ENCODE data around the gene FRS2.

Gene FRS2

DNA sequence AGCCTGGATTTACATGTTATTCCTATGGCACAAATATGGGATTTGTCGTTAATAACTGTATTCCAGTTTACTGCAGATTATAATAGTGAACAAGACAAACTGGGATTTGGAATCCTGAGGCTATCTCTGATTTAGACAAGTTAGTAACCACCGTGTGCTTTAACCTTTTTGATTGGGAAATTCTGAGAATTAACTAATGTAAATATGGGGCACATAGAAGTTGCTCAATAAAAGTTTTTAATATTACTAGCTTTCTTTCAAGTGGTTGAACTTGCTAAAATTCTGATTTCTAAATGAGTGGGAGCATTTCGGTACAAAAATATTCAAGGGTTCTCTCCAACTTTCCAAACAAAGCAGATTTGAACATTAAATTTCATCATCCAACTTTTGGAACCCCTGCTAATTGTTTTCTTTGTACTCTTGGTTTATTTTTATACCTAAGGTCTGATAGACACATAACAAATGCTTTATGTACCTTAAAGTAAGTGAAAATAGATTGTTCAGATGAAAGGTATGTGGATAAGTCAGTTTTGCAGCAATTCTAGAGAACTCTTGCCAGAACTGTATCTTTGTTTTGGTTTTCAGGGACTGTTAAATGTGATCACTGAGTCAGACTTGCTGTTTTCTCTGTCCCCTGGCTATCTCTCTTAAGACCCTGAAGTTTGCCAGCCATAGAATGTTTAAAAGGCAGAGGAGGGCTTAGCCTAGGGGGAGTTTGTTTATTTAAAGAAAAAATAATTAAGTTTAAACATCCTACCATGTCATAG, 57.5 kb downstream of the FRS2 start:
- DNase-seq (ENCODE audit: low spot score) = no peak

DNA sequence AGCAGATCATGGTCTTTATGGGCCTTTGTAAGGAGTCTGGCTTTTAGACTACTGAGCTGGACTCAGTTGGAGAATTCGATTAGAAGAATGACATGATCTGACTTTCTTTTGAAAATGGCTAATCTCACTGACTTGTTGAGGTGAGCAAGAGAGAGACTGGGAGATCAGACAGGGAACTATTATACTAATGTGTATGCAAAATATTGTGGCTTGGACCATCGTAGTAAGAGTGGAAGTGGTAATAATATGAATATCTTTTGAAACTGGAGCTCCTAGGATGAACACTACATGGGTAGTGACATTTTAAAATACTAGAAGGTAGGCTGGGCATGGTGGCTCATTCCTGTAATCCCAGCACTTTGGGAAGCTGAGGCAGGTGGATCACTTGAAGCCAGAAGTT, 58.8 kb downstream of the FRS2 start:
- no peak for DNase-seq (ENCODE audit: low spot score)

DNA sequence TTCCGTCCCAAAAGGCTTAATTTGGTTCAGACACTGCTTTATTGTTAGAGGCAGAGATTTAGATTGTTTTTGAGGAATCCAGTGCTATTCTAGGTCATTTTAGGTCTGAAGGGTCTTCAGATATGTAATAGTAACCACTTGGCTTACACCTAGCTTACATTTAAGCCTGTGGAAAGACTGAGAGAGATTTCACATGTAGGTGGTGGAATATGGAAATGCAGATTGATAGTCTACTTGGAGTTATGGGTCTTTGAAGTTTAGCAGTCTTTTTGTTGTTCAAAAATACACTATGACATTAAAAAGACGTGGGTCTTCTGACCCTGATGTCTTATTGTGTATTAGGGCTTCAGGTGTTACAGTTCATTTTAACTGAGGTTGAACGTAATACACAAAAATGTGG, 63.7 kb downstream of the FRS2 start:
- no peak for DNase-seq (ENCODE audit: low spot score)

DNA sequence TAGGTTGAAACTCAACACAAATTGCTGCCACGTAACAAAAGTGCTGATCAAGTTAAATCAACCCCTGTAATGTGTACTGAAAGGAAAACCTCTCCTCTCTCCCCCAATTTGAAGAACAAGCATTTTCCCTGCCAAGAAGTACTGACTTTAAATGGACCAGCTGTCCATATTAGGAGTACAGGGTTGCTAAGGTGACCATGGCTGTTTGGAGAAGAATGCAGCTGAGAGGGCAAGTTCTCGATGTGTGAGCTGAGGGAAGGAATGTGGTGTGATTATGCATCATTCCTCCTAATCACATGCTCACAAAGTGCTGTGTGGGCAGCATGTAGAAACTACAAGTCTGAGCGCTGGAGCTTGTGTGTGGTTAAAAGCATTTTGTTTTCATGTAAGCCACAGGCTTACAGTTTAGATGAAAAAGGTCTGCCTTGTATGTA, 64.2 kb downstream of the FRS2 start:
- DNase-seq (ENCODE audit: low spot score) = no peak

DNA sequence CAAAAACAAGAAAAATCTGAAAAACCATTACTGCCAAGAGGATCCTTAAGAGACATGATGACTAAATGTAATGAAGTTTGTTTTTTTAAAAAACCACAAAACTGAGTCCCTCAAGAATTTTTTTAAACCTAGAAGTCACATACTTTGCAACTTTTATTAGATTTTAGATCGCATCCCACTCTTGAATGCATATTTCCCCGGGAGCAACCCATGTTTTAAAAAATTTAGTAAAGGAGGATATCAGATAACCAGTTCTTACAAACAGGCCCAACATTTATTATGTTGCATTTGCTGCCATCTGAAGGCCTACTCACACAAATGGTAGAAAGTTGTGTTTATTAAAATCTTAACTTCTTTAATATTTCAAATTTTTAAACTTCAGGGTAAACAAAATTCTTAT, 70.8 kb downstream of the FRS2 start:
- DNase-seq (ENCODE audit: low spot score) = no peak

DNA sequence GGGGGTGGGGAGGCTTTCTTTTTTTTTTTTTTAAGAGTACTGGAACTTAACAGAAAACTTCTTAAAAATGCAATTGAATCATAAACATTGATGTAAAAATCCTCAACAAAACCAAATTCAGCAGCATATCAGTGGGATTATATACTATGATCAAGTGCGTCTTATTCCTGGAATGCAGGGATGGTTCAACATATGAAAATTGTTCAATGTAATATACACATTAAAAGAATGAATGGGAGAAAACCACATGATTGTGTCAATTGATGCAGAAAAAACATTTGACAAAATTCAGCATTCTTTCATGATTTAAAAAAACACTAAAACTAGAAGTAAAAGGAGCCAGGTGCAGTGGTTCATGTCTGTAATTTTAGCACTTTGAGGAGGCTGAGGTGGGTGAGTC, 73.9 kb downstream of the FRS2 start:
- no peak for DNase-seq (ENCODE audit: low spot score)

DNA sequence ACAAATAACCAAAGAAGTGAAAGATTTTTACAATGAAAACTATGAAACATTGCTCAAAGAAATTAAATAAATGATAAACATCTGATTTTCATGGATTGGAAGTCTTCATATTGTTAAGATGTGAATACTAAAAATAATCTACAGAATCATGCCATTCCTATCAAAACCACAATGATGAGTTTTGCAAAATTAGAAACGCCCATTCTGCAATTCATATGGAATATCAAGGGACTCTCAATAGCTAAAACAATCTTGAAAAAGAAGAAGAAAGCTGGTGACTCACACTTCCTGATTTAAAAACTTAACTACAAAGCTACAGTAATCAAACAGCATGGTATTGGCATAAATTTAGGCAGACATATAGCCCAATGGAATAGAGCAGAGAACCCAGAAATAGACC, 74.9 kb downstream of the FRS2 start:
- no peak for DNase-seq (ENCODE audit: low spot score)

DNA sequence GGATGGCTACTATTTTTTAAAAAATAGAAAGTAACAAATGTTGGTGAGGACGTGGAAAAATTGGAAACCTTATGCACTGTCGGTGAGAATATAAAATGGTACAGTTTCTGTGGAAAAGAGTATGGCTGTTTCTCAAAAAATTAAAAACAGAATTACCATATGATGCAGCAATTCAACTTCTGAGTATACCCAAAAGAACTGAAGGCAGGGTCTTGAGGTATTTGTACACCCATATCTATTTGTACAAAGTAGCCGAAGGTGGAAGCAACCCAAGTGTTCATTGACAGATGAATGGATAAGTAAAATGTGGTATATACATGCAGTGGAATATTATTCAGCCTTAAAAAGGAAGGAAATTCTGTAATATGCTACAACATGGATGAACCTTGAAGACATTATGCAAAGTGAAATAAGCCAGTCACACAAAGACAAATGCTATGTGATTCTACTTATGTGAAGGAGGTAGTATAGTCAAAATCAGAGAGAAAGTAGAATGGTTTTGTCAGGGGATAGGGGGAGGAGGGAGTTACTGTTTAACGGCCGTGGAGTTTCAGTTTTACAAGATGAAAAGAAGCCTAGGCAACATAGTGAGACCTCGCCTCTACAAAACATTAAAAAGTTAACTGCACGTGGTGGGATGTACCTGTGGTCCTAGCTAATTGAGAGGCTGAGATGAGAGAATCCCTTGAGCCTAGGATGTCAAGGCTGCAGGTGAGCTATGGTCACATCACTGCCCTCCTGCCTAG, 76.7 kb downstream of the FRS2 start:
- DNase-seq (ENCODE audit: low spot score) = no peak

DNA sequence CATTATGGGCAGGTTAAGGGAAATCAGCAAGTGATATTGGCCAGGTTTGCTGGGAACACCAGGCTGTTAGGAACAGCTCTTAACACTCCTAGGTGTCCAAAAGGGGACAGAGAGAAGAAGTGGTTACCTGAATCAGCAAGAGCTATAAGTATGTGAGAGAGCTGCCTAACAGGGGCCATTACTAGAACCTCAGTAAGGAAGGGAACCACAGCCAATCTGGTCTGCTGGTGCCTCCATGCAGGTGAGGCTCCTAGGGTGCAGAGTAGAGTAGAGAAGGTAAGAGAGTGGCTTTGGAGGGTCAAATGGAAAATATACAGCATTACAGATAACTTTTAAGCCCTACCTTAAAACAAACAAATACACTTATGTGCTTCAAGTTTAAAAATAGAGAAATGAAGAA, 78.5 kb downstream of the FRS2 start:
- DNase-seq (ENCODE audit: low spot score) = no peak

DNA sequence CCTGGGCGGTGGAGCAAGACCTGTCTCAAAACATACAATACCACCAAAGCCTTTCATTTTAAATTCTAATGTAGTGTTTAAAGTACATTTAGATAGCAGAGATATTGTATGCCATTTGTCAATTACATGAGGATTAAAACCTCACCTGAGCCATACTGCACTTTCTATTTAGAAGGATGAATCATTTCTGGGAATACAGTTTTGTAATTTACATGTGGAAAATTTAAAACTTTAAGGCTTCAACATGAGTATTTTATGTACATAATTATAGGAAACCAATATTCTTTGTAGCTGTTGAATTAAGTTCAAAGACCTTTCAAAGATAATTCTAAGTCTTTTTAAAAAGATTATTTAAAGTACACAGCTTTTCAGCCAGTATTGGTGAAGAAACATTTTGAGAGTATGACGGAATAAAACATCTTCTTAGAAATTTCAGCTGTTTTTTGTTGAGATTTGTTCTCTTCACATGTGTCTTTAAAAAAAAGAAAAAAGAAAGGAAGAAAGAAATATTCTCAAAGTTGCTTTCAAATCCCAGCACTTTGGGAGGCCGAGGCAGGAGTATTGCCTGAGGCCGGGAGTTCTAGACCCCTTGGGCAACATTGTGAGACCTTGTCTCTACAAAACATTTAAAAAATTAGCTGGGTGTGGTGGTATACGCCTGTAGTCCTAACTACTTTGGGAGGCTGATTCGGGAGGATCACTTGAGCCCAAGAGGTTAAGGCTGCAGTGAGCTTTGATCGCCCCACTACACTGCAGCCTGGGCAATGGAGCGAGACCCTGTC, 80.6 kb downstream of the FRS2 start:
- DNase-seq (ENCODE audit: low spot score) = no peak

DNA sequence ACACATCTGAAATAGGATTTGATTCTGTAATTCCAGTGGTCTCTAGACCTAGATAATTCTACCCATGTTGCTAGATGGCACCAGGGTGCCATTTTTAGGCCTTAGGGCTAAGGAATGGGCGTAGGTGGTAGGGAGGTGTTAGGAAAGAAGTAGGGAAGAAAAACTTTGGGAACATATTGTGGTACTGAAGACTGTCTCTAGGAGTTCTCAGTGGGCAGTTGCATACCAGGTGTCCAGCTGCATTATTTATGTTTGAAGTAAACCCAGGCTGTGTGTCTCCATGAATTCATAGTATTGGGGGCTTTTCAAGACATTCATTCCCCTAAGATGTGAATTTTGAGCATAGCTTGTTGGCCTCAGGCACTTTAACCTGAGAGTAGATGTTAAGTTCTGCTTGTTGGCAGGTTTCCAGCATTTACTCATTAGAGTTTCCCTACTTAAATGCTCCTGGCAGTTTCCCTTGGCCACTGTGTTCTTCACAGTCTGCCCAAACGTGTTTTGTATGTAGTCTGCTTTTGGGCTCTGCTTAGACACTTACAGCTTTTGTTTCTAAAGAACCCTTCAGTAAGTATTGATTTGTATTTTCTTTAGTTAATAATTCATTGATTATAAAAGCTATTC, 83.5 kb downstream of the FRS2 start:
- DNase-seq (ENCODE audit: low spot score) = peak; percentile 18

DNA sequence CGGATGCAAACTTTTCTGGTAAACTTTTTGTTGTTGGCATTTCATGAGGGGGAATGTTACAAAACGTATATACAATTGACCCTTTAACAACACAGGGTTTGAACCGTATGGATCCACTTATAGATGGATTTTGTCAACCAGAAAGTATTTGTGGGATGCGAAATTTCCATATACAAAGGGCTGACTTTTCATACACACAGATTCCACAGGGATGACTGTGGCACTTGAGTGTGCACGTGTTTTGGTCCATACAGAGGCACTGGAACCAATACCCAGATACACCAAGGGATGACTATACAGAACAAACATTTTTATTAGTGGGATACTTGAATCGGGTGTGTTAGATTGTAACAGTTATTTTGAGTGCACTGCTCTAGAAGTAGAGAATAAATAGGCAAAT, 85.3 kb downstream of the FRS2 start:
- DNase-seq (ENCODE audit: low spot score) = no peak

DNA sequence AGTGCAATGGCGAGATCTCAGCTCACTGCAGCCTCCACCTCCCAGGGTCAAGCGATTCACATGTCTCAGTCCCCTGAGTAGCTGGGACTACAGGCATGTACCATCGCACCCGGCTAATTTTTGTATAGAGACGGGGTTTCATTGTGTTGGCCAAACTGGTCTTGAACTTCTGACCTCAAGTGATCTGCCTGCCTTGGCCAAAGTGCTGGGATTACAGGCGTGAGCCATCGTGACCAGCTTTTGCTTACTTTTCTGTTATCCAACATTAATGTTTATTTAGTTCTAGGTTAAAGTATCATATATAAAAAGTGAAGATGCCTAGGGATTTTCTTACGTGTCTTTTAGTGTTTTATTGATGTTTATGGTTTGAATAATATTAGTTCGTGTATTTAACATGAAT, 86.2 kb downstream of the FRS2 start:
- no peak for DNase-seq (ENCODE audit: low spot score)

DNA sequence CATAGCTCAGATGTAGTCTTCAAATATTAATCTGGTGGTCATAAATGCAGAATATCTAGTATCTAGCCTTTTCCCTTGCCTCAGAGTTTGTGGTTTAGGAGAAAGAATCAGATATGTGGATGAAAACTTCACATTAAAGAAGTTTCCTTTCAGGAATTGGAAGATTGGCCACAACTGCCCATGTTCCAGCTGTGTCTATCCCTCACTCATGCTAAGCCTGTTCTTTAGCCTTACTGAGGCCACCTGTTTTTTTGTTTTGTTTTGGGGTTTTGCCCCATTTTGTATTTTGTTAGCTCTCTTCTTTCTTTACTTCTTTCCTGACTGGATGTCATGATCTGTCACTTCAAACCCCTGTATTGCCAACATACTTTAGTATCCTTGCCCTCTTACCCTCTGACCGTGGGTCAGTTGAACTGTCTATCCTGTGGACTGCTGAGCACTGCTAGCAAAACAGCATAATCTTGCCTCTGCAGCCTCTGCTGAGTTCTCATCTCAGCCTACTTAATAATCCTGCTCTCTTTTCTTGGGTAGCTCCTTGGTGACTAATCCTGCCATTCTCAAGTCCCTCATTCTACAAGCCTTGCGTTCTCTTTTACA, 93.1 kb downstream of the FRS2 start:
- DNase-seq (ENCODE audit: low spot score) = no peak

DNA sequence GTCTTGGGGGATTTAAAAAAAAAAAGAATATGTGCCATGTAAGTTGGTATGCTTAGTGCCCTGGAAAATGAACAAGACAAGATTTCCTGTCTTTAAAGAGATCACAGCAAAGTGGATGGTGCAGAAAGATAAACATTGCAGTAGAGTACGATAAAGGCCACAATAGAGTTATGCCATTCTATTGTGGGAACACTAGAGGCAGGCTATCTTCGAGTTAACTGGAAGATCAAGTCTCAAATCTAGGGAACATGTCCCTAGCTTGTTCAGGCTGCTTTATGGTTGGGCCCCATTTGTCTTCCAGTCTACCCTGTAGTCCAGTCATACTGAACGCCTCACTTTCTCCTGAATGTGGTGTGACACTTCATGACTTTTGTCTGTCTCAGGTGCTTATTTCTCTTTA, 96.4 kb downstream of the FRS2 start:
- no peak for DNase-seq (ENCODE audit: low spot score)

DNA sequence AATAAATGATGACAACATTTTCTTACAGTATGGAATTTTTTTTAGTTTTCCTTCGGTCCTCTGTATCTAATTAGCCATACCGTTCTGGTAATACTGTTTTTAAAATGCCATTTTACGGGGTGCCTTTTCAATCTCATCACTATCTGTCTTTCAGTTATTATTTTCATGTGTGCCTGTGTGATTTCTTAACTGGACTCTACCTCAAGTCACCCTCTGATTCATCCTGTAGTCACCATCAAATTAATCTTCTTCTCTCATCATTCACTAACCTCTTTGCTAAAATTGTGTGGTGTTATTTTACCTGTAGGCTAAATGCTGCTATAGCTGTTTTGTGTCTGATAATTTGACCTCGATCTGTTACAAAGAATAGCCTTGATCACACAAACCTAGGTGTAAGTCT, 99.0 kb downstream of the FRS2 start:
- DNase-seq (ENCODE audit: low spot score) = no peak

DNA sequence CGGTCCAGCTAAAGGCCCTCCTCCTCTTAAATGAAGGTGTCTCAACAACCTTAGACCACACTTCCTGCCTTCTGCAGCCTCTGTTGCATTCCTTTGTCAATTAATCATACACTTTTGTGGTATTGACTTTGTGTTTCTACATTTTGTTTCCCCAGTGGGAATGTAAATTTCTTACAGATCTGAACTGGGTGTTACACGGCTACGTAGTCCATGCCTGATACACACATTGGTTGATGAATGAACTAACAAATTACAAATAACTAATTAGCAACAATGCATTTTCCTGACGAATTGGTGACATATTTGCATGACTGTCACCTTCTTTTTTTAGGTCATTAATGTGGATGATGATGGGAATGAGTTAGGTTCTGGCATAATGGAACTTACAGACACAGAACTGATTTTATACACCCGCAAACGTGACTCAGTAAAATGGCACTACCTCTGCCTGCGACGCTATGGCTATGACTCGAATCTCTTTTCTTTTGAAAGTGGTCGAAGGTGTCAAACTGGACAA, 99.9 kb downstream of the FRS2 start:
- DNase-seq (ENCODE audit: low spot score) = no peak

DNA sequence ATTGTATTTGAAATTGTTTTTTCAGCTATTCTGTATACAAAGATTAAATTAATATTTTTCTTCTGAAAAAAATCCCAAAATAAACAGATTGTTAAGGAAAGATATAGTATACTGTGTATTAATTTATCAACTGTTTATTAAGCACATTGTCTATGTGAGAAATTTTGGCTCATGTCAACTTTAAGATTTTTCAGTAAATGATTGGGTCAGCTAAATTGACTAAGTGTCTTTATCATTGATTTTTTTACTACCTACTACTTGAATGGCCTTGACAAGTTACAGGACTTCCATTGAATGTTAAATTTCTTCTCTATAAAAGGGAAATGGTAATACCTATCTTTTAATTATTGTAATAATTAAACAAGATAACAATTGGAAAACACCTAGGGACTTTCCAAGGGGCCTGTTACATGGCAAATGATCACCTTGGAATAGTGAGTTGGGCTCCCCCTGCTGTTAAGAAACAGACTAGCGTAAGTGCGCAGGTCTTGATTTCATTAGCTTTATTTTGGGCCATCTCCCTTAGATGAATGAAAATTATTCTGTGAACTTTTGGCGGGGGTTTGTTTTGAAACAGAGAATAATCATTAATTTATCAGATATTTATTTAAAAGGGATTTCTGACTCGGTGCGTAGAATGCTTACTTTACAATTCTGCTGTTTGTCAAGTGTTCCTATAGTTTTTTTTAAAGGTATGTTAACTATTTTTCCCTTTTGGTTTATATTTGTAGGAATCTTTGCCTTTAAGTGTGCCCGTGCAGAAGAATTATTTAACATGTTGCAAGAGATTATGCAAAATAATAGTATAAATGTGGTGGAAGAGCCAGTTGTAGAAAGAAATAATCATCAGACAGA, 100.6 kb downstream of the FRS2 start:
- DNase-seq (ENCODE audit: low spot score) = no peak

DNA sequence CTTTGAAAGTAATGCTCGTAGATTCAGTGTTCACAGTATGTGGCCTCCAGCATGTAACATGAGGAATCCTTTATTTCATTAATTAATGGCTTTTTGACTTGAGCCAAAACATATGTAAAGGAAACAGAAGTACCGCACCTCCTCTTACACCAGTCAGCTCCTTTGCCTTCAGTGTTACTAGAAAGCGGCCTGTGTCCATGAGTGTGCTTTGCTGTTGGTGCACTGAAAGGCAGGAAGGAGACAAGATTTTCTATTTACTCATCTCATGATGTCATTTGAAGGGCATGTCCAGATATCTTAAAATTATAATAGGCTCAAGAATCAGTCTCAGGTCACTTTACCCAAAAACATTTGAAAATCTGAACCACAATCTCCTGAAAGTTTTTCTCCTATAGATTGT, 105.2 kb downstream of the FRS2 start:
- no peak for DNase-seq (ENCODE audit: low spot score)

DNA sequence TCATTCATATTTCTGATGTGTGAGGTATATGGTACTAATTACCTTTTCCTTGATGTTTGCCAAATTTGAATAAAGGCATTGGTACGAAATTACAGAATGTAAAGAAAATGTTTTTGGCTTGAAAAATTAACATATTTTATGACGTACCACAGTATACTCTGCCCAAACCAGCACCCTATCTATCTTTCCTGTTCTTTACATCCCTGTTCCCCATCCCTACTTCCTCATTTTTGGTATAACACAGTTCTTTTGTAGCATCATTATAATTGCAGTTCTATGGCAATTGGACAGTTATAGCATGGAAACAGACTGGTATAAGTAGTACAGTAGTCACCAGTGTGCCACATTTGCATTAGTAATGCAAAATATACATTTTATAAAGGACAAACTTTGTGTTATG, 108.1 kb downstream of the FRS2 start:
- no peak for DNase-seq (ENCODE audit: low spot score)

DNA sequence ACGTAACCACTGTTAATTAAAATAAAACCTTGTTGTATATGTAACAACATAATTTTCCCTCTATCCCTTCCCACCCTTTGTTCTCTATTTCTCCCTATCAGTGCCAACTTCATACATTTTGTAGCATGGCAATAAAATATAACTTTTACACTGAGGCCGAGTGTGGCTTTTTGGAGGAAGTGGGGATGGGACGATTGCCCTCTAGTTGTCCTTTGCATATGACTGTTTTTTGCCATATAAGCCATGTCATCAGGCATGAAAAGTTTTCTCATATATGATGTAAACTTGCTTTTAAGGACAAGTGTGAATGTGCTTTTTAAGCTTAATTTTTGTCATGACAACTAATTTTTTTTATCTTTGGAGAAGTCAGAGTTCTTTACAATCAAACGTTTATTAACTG, 108.8 kb downstream of the FRS2 start:
- DNase-seq (ENCODE audit: low spot score) = no peak

All from HuH-7.5 (cell line).